SK-N-SH (cell line): ENCODE results near the gene DNAH7. TPM values are rescaled to one million over a fixed set of nuclear protein-coding genes. Genes with fewer than 3 reads are reported as not detected.

Experiments
- CTCF ChIA-PET: fragments of 300-600, 350-600 bp; formaldehyde crosslinking; extraction: SDS; loops from one replicate; lab custom pipeline; 2021; lab: Yijun Ruan, JAX
- POLR2A ChIA-PET: fragments of 350-600 bp; sonication (Branson Sonifier 250); formaldehyde crosslinking; extraction: SDS; loops from one replicate; lab custom pipeline; 2020; ENCODE audit warnings: antibody characterized with exemption, inconsistent platforms; lab: Yijun Ruan, JAX
- DNase-seq: peaks from one replicate; pipeline ENCODE4 v3.0.0; 2012
- H2AFZ ChIP-seq: fragments of 200-600 bp; sonication (generic); 2 replicates; pipeline ENCODE4 v1.8.1; 2016; ENCODE audit warnings: antibody characterized with exemption, mild to moderate bottlenecking, low read depth
- H3F3A ChIP-seq: fragments of 200-600 bp; sonication (generic); replicated peaks from 2 replicates; pipeline ENCODE3; 2016; ENCODE audit warnings: antibody characterized with exemption, mild to moderate bottlenecking; ENCODE audit not compliant: insufficient read depth
- H3K27ac ChIP-seq, 2 experiments: fragments of 200-500 bp in 1 of 2; fragments of 200-600 bp in 1 of 2; sonication (Bioruptor generic) in 1 of 2; sonication (generic), shearing (Covaris generic) in 1 of 2; 2 replicates each; pipeline versions ENCODE4 v1.5.1 to v1.6.1; 2014 to 2016; ENCODE audit warnings: low read depth in 2 of 2, inconsistent platforms in 1 of 2, low read length in 1 of 2, mild to moderate bottlenecking in 1 of 2, mixed read lengths in 1 of 2
- H3K27me3 ChIP-seq: fragments of 200-600 bp; sonication (generic), shearing (Covaris generic); 2 replicates; pipeline ENCODE4 v1.6.1; 2016; ENCODE audit warnings: mixed run types; ENCODE audit not compliant: insufficient read depth
- H3K36me3 ChIP-seq, 2 experiments: fragments of 200-500 bp in 1 of 2; fragments of 200-600 bp in 1 of 2; sonication (Bioruptor generic) in 1 of 2; sonication (generic) in 1 of 2; replicated peaks in 1 of 2; 2 replicates each; pipeline versions ENCODE3 to v1.5.1; 2014 to 2016; ENCODE audit warnings: low read length in 1 of 2, mild to moderate bottlenecking in 1 of 2; ENCODE audit not compliant: insufficient read depth in 2 of 2, control insufficient read depth in 1 of 2
- H3K4me1 ChIP-seq, 2 experiments: fragments of 200-500 bp in 1 of 2; fragments of 200-600 bp in 1 of 2; sonication (Bioruptor generic) in 1 of 2; sonication (generic), shearing (Covaris generic) in 1 of 2; 2 replicates each; pipeline versions ENCODE4 v1.5.1 to v1.6.1; 2014 to 2016; ENCODE audit warnings: low read depth in 1 of 2, low read length in 1 of 2, mixed run types in 1 of 2; ENCODE audit not compliant: insufficient read depth in 2 of 2, control insufficient read depth in 1 of 2
- H3K4me2 ChIP-seq: fragments of 200-600 bp; sonication (generic), shearing (Covaris generic); 2 replicates; pipeline ENCODE4 v1.6.1; 2017; ENCODE audit warnings: mixed run types
- H3K4me3 ChIP-seq, 2 experiments: fragments of 200-500 bp in 1 of 2; fragments of 200-600 bp in 1 of 2; sonication (Bioruptor generic) in 1 of 2; sonication (generic), shearing (Covaris generic) in 1 of 2; 2 replicates each; pipeline versions ENCODE4 v1.5.1 to v1.8.1; 2014 to 2016; ENCODE audit warnings: low read depth in 2 of 2, inconsistent platforms in 1 of 2, low read length in 1 of 2, mild to moderate bottlenecking in 1 of 2, mixed read lengths in 1 of 2, moderate library complexity in 1 of 2
- H3K79me2 ChIP-seq: fragments of 200-600 bp; sonication (generic); 2 replicates; pipeline ENCODE4 v1.8.1; 2017; ENCODE audit warnings: mild to moderate bottlenecking; ENCODE audit not compliant: insufficient read depth
- H3K9ac ChIP-seq: fragments of 200-600 bp; sonication (generic); 2 replicates; pipeline ENCODE4 v1.6.1; 2017; ENCODE audit warnings: mixed run types
- H3K9me2 ChIP-seq: fragments of 200-600 bp; sonication (generic); 2 replicates; pipeline ENCODE4 v1.6.1; 2017; ENCODE audit warnings: mixed run types
- H3K9me3 ChIP-seq: fragments of 200-600 bp; sonication (generic); 2 replicates; pipeline ENCODE4 v1.6.1; 2017; ENCODE audit warnings: mixed run types, mild to moderate bottlenecking, moderate library complexity
- H4K20me1 ChIP-seq: fragments of 200-600 bp; sonication (generic); 2 replicates; pipeline ENCODE4 v1.6.1; 2017; ENCODE audit warnings: mild to moderate bottlenecking, mixed run types; ENCODE audit not compliant: insufficient read depth
- CHD2 ChIP-seq: fragments of 150-350 bp; IDR thresholded peaks from 2 replicates; pipeline ENCODE4 v1.6.1; 2018; ENCODE audit warnings: low read length; ENCODE audit not compliant: partially characterized antibody
- CTCF ChIP-seq: fragments of 200-600 bp; sonication (generic); IDR thresholded peaks from 2 replicates; pipeline ENCODE4 v1.6.1; 2017; ENCODE audit warnings: antibody characterized with exemption, mild to moderate bottlenecking, moderate library complexity
- ELF1 ChIP-seq: IDR thresholded peaks from 2 replicates; pipeline ENCODE4 v1.4.0; 2012
- JUND ChIP-seq: IDR thresholded peaks from 2 replicates; pipeline ENCODE4 v1.4.0; 2012
- MAX ChIP-seq: IDR thresholded peaks from 2 replicates; pipeline ENCODE4 v1.4.0; 2012; ENCODE audit warnings: low read depth
- MXI1 ChIP-seq: IDR thresholded peaks from 2 replicates; pipeline ENCODE4 v1.6.1; 2012; ENCODE audit warnings: mild to moderate bottlenecking, low read depth, low read length, improper control_type of control experiment
- NFIC ChIP-seq: IDR thresholded peaks from 2 replicates; pipeline ENCODE4 v1.4.0; 2012; ENCODE audit warnings: borderline replicate concordance
- POLR2AphosphoS5 ChIP-seq: IDR thresholded peaks from 2 replicates; pipeline ENCODE4 v1.6.1; 2012; ENCODE audit warnings: low read depth, low read length
- RCOR1 ChIP-seq: fragments of 150-350 bp; IDR thresholded peaks from 2 replicates; pipeline ENCODE4 v1.6.1; 2017; ENCODE audit warnings: antibody characterized with exemption, low read length
- RFX5 ChIP-seq: IDR thresholded peaks from 2 replicates; pipeline ENCODE4 v1.6.1; 2012; ENCODE audit warnings: mild to moderate bottlenecking, improper control_type of control experiment, low read length
- SIN3A ChIP-seq: IDR thresholded peaks from 2 replicates; pipeline ENCODE4 v1.6.1; 2012; ENCODE audit warnings: low read depth, mild to moderate bottlenecking, low read length, moderate library complexity, borderline replicate concordance
- SMC3 ChIP-seq: IDR thresholded peaks from 2 replicates; pipeline ENCODE4 v1.6.1; 2012; ENCODE audit warnings: low read depth, low read length, improper control_type of control experiment
- TAF1 ChIP-seq: IDR thresholded peaks from 2 replicates; pipeline ENCODE4 v1.6.1; 2012; ENCODE audit warnings: low read depth, mild to moderate bottlenecking, low read length, moderate library complexity, borderline replicate concordance
- TCF12 ChIP-seq: IDR thresholded peaks from 2 replicates; pipeline ENCODE4 v1.4.0; 2012
- USF1 ChIP-seq: IDR thresholded peaks from 2 replicates; pipeline ENCODE4 v1.4.0; 2012; ENCODE audit warnings: low read depth, borderline replicate concordance
- YY1 ChIP-seq: IDR thresholded peaks from 2 replicates; pipeline ENCODE4 v1.4.0; 2012; ENCODE audit warnings: low read depth, mild to moderate bottlenecking
- ZBTB33 ChIP-seq: IDR thresholded peaks from 2 replicates; pipeline ENCODE4 v1.4.0; 2012; ENCODE audit warnings: low read depth, borderline replicate concordance
- WGBS: methylation state at CpG from one replicate; pipeline ENCODE4 v1.1.6; 2017; ENCODE audit warnings: low lambda C conversion rate; 5-methylcytosine and 5-hydroxymethylcytosine counted together
- polyA plus RNA-seq, 3 experiments: library from polyadenylated mRNA; depleted of rRNA; stranded (reverse); fragments of >200 nt; gene quantifications; 2 replicates each; pipeline ENCODE4 v1.2.3, GENCODE V29; 2012

DNAH7 gene
- polyA plus RNA-seq, 1 of the 3 experiments (the other 2 are of a cell fraction) = 1.2 TPM

GRCh38 chr2:196054631-196055030 lies 14.0 kb downstream of the DNAH7 start:
- Histone ChIP-seq H3K27me3 (no peaks in the 10 kb centered on the region), H3K36me3 (no peaks in the 10 kb centered on the region), H3K4me2 (no peak overlapping the region), H2AFZ (no peak overlapping the region), H3K9ac (no peak overlapping the region), H3K4me1 (no peaks in the 10 kb centered on the region; a peak in 1 of 4 replicates), H3K79me2 (no peaks in the 10 kb centered on the region), H4K20me1 (no peaks in the 10 kb centered on the region), H3F3A (no peaks in the 10 kb centered on the region), H3K4me3 (no peak overlapping the region), H3K9me3 (no peaks in the 10 kb centered on the region), H3K27ac (no peak overlapping the region), H3K9me2 (no peaks in the 10 kb centered on the region)
- DNase-seq = no peak
- CTCF ChIA-PET = interaction anchor here (4.8 kb wide), 1 partner anchor 13 kb away, joined by 48 read pairs; the partner anchor contains the start of gene DNAH7
- 57% methylated on average over 2 of the region's 2 CpGs for WGBS
- TF ChIP-seq RFX5 = no peak
- no peak for TF ChIP-seq SIN3A
- no peak for TF ChIP-seq NFIC
- no peak for TF ChIP-seq TAF1
- no peak for TF ChIP-seq JUND
- TF ChIP-seq CTCF = no peak
- TF ChIP-seq RCOR1 = no peak
- no peak for TF ChIP-seq ELF1
- TF ChIP-seq YY1 = no peak
- no peak for TF ChIP-seq TCF12
- no peak for TF ChIP-seq MAX
- TF ChIP-seq USF1 = no peak
- TF ChIP-seq CHD2 = no peak
- no peak for TF ChIP-seq MXI1
- no peak for TF ChIP-seq POLR2AphosphoS5
- TF ChIP-seq SMC3 = no peak
- TF ChIP-seq ZBTB33 = no peak
- POLR2A ChIA-PET = no interaction called here
